HepG2 (cell line): ENCODE measurements around the gene ST8SIA6. TPM values are rescaled to one million over a fixed set of nuclear protein-coding genes. Genes with fewer than 3 reads are reported as not detected.

Source experiments
- ATAC-seq: fragments of 200-7000 bp; cut with Tn5 transposase; 3 replicates; pipeline ENCODE4 v1.9.1; 2020; ENCODE audit warnings: mild to moderate bottlenecking, moderate library complexity
- BruUV-seq: library from RNA; stranded (reverse); fragments of 400-500 nt; replicated peaks from 2 replicates; lab custom pipeline; 2021; lab: Mats Ljungman, UMichigan
- CTCF ChIA-PET: fragments of 300-600 bp; formaldehyde crosslinking; extraction: SDS; loops from one replicate; lab custom pipeline; 2021; ENCODE audit warnings: low total read pairs, inconsistent platforms, low intra/inter-chr PET ratio; lab: Yijun Ruan, JAX
- POLR2A ChIA-PET: fragments of 350-600 bp; sonication (Branson Sonifier 250); formaldehyde crosslinking; loops from one replicate; lab custom pipeline; 2020; ENCODE audit warnings: antibody characterized with exemption, inconsistent platforms; lab: Yijun Ruan, JAX
- DNase-seq: peaks from one replicate; pipeline ENCODE4 v3.0.0-alpha.2; 2015; ENCODE audit warnings: low spot score
- FAIRE-seq: peaks from 3 replicates; lab custom pipeline; 2011; peaks lifted over from hg19 to GRCh38; lab: Jason Lieb, UNC
- H2AFZ ChIP-seq: one replicate; pipeline ENCODE4 v1.6.1; 2011; ENCODE audit warnings: low read length, inconsistent platforms
- H3K27ac ChIP-seq: fragments of 300-600 bp; 3 replicates; pipeline ENCODE4 v1.8.0; 2011; ENCODE audit warnings: mixed run types, mild to moderate bottlenecking, mixed read lengths, low read length, inconsistent platforms; ENCODE audit not compliant: insufficient read depth; ENCODE audit errors: extremely low read length
- H3K27me3 ChIP-seq, 2 experiments: fragments of 200-600 bp in 1 of 2; 2 replicates in 1 of 2; 3 replicates in 1 of 2; pipeline versions ENCODE4 v1.6.0 to v1.8.0; 2011; ENCODE audit warnings: low read length in 2 of 2, mild to moderate bottlenecking in 2 of 2, moderate library complexity in 2 of 2, inconsistent platforms in 1 of 2; ENCODE audit not compliant: insufficient read depth in 2 of 2, control insufficient read depth in 1 of 2
- H3K36me3 ChIP-seq, 2 experiments: fragments of 200-600 bp in 1 of 2; replicated peaks in 1 of 2; 2 replicates in 1 of 2; 3 replicates in 1 of 2; pipeline versions ENCODE4 v1.5.1 to v1.8.0; 2011; ENCODE audit warnings: low read length in 2 of 2, inconsistent platforms in 1 of 2; ENCODE audit not compliant: insufficient read depth in 2 of 2, control insufficient read depth in 1 of 2
- H3K4me1 ChIP-seq: 2 replicates; pipeline ENCODE4 v1.5.1; 2012; ENCODE audit warnings: low read length, inconsistent platforms; ENCODE audit not compliant: insufficient read depth
- H3K4me2 ChIP-seq: 2 replicates; pipeline ENCODE4 v1.6.0; 2011; ENCODE audit warnings: low read depth, low read length, inconsistent platforms
- H3K4me3 ChIP-seq, 3 experiments: fragments of 200-600 bp in 1 of 3; sonication (generic), shearing (Covaris generic) in 1 of 3; replicated peaks in 1 of 3; 2 replicates each; pipeline ENCODE4 v1.5.1; 2011 to 2016; ENCODE audit warnings: low read length in 3 of 3, inconsistent platforms in 2 of 3, low read depth in 2 of 3, mild to moderate bottlenecking in 2 of 3, control low read depth in 1 of 3, mixed read lengths in 1 of 3; ENCODE audit not compliant: insufficient read depth in 1 of 3
- H3K79me2 ChIP-seq: one replicate; pipeline ENCODE4 v1.6.1; 2011; ENCODE audit warnings: low read length, inconsistent platforms; ENCODE audit not compliant: insufficient read depth
- H3K9ac ChIP-seq: 2 replicates; pipeline ENCODE4 v1.6.0; 2011; ENCODE audit warnings: mild to moderate bottlenecking, low read depth, low read length, inconsistent platforms; ENCODE audit not compliant: insufficient read depth
- H3K9me3 ChIP-seq: 2 replicates; pipeline ENCODE4 v1.5.1; 2012; ENCODE audit warnings: mild to moderate bottlenecking, low read length
- H4K20me1 ChIP-seq: 2 replicates; pipeline ENCODE4 v1.6.0; 2011; ENCODE audit warnings: inconsistent platforms, mild to moderate bottlenecking, low read length, moderate library complexity; ENCODE audit not compliant: insufficient read depth
- FIP1L1 ChIP-seq: fragments of 200-400 bp; formaldehyde crosslinking; IDR thresholded peaks from 2 replicates; pipeline ENCODE4 v1.6.1; 2018; ENCODE audit warnings: low read depth, mild to moderate bottlenecking, low read length, moderate library complexity, borderline replicate concordance; ENCODE audit not compliant: insufficient read depth
- FLYWCH1 ChIP-seq: sonication (generic); formaldehyde crosslinking; IDR thresholded peaks from 2 replicates; pipeline ENCODE4 v1.8.1; 2023; ENCODE audit warnings: mild to moderate bottlenecking, missing genetic modification reagents
- IRF2 ChIP-seq: IDR thresholded peaks from 2 replicates; pipeline ENCODE4 v1.6.1; 2018; ENCODE audit warnings: missing genetic modification reagents, missing compliant biosample characterization
- LCORL ChIP-seq, 2 experiments: fragments of 450-650 bp in 1 of 2; sonication (generic) in 1 of 2; formaldehyde crosslinking in 1 of 2; IDR thresholded peaks; 2 replicates each; pipeline versions ENCODE4 v1.5.0 to v1.6.1; 2017 to 2020; ENCODE audit warnings: antibody characterized with exemption in 1 of 2, missing genetic modification reagents in 1 of 2
- MED8 ChIP-seq: sonication (generic); formaldehyde crosslinking; IDR thresholded peaks from 2 replicates; pipeline ENCODE4 v1.8.1; 2023; ENCODE audit warnings: mild to moderate bottlenecking, missing genetic modification reagents; ENCODE audit not compliant: insufficient replicate concordance
- RELA ChIP-seq: sonication (generic); formaldehyde crosslinking; IDR thresholded peaks from 2 replicates; pipeline ENCODE4 v1.4.0; 2020; ENCODE audit warnings: missing genetic modification reagents
- SALL2 ChIP-seq: sonication (generic); formaldehyde crosslinking; IDR thresholded peaks from 2 replicates; pipeline ENCODE4 v1.8.1; 2023; ENCODE audit warnings: mild to moderate bottlenecking, missing genetic modification reagents, inconsistent platforms
- SIX4 ChIP-seq: sonication (generic); formaldehyde crosslinking; IDR thresholded peaks from 2 replicates; pipeline ENCODE4 v1.4.0; 2020; ENCODE audit warnings: missing genetic modification reagents
- YEATS4 ChIP-seq: sonication (generic); formaldehyde crosslinking; IDR thresholded peaks from 2 replicates; pipeline ENCODE4 v1.4.0; 2020; ENCODE audit warnings: missing genetic modification reagents, borderline replicate concordance
- ZMYM2 ChIP-seq: sonication (generic); formaldehyde crosslinking; IDR thresholded peaks from 2 replicates; pipeline ENCODE4 v1.8.0; 2022; ENCODE audit warnings: mild to moderate bottlenecking, missing genetic modification reagents
- ZNF282 ChIP-seq: fragments of 450-650 bp; IDR thresholded peaks from 2 replicates; pipeline ENCODE4 v1.6.1; 2018; ENCODE audit not compliant: partially characterized antibody
- ZNF33A ChIP-seq: sonication (generic); formaldehyde crosslinking; IDR thresholded peaks from 2 replicates; pipeline ENCODE4 v1.5.1; 2020; ENCODE audit warnings: missing genetic modification reagents, mild to moderate bottlenecking, moderate library complexity, borderline replicate concordance
- WGBS: methylation state at CpG from one replicate; pipeline ENCODE4 v1.1.6; 2017; ENCODE audit warnings: low lambda C conversion rate; 5-methylcytosine and 5-hydroxymethylcytosine counted together
- in situ Hi-C: cut with HindIII; loops from 2 replicates; pipeline ENCODE4 v1.10.0; 2017; ENCODE audit warnings: low pct_unique_long_range_greater_than_20kb; ENCODE audit not compliant: extremely low pct_ligation_motif_present
- intact Hi-C: fragments of 100-400 bp; cut with micrococcal nuclease; formaldehyde crosslinking; loops from one replicate; pipeline ENCODE4 v1.10.0; 2022; ENCODE audit not compliant: unreplicated experiment
- polyA plus RNA-seq, 8 experiments: library from polyadenylated mRNA; depleted of rRNA in 3 of 8; stranded (reverse) in 7 of 8; unstranded in 1 of 8; fragments of >200 nt; fragmentation: Illumina TruSeq in 4 of 8; extraction: Trizol in 4 of 8; gene quantifications; 2 replicates each; pipeline versions ENCODE4 v1.2.1 to v1.2.3, GENCODE V29; 2011 to 2016; ENCODE audit warnings: low read depth in 4 of 8, missing spikeins in 1 of 8, mixed read lengths in 1 of 8; ENCODE audit not compliant: insufficient read depth in 1 of 8
- total RNA-seq, 5 experiments: library from RNA; depleted of rRNA; stranded (reverse); fragments of >200 nt; fragmentation: Illumina TruSeq; extraction: Trizol; gene quantifications; 2 replicates each; pipeline ENCODE4 v1.2.3, GENCODE V29; 2016; ENCODE audit warnings: low read depth in 1 of 5

Gene ST8SIA6
- total and polyA plus RNA-seq, 2 of the 13 experiments (the other 11 are each of a cell fraction or from before 2014, with no cell fraction given), result not detected

DNA sequence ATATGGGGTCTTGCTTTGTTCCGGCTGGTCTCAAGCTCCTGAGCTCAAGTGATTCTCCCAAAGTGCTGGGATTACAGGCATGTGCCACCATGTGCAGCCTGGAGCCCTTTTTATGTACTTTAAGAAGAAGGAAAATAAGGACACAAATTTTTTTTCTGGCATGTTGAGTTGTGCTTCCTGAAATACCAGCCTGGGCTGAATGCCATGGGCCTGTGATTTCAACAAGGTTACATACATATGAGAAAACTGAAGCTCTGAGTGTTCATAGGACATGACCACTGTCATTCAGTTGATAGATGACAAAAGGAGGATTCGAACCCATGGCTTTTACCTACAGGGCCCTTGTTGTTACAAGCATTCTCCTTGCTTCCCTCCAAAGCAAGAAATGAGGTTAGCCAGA lies 36.1 kb downstream of the ST8SIA6 start:
- ChIA-PET POLR2A (no interaction called here), CTCF (no interaction called here)
- FAIRE-seq, result no peak
- H3K9ac ChIP-seq, result no peak overlapping the region
- TF ChIP-seq SIX4 (CRISPR knock-in tag) (no peak), IRF2 (CRISPR knock-in tag) (no peak), LCORL (IDR thresholded peaks at IDR 0.05) (no peak), LCORL (CRISPR knock-in tag; IDR thresholded peaks at IDR 0.05) (no peak), ZMYM2 (CRISPR knock-in tag) (no peak), SALL2 (no peak), FLYWCH1 (CRISPR knock-in tag) (no peak), ZNF282 (no peak), MED8 (CRISPR knock-in tag) (no peak), ZNF33A (CRISPR knock-in tag) (no peak), RELA (CRISPR knock-in tag) (no peak), FIP1L1 (no peak), YEATS4 (CRISPR knock-in tag) (no peak)
- no peaks in the 10 kb centered on the region; a peak in 1 of 5 replicates for H3K27me3 ChIP-seq
- no peak overlapping the region for H2AFZ ChIP-seq
- 27% methylated on average over 2 of the region's 2 CpGs for WGBS
- no peak for ATAC-seq
- H3K4me2 ChIP-seq, result no peak overlapping the region
- no peaks in the 10 kb centered on the region for H3K36me3 ChIP-seq
- no peaks in the 10 kb centered on the region for H4K20me1 ChIP-seq
- no peaks in the 10 kb centered on the region for H3K9me3 ChIP-seq
- no peaks in the 10 kb centered on the region for H3K79me2 ChIP-seq
- H3K27ac ChIP-seq, result no peak overlapping the region
- intact Hi-C loops, result no loop called here
- in situ Hi-C loops, result no loop called here
- no peak for DNase-seq
- no peaks in the 10 kb centered on the region for H3K4me1 ChIP-seq
- BruUV-seq, result no TSS peak
- H3K4me3 ChIP-seq, result no peak overlapping the region
